ENCODE data around the gene ZNF469.

The ZNF469 gene

GRCh38 chr16:88378836-88379693 is 3.7 kb upstream of the ZNF469 start:
- no peak for DNase-seq (ENCODE audit: low read depth)

- no peak for DNase-seq (ENCODE audit: low read depth)
Measured at GRCh38 chr16:88379694-88380040, 3.1 kb upstream of the ZNF469 start.

- DNase-seq (ENCODE audit: low read depth) = no peak
Measured at GRCh38 chr16:88380099-88380498, 2.7 kb upstream of the ZNF469 start.

- no peak for DNase-seq (ENCODE audit: low read depth)
Measured at GRCh38 chr16:88380619-88381018, 2.1 kb upstream of the ZNF469 start.

- DNase-seq (ENCODE audit: low read depth) = no peak
Measured at GRCh38 chr16:88381820-88382451, 823 bp upstream of the ZNF469 start.

- DNase-seq (ENCODE audit: low read depth) = peak; percentile 56
Measured at GRCh38 chr16:88383401-88384221, 852 bp downstream of the ZNF469 start.

- DNase-seq (ENCODE audit: low read depth) = no peak
Measured at GRCh38 chr16:88384222-88385111, 1.7 kb downstream of the ZNF469 start.

GRCh38 chr16:88385112-88385594 is 2.4 kb downstream of the ZNF469 start:
- DNase-seq (ENCODE audit: low read depth) = no peak

- DNase-seq (ENCODE audit: low read depth) = no peak
Measured at GRCh38 chr16:88385831-88386815, 3.4 kb downstream of the ZNF469 start.

GRCh38 chr16:88387180-88387765 is 4.5 kb downstream of the ZNF469 start:
- DNase-seq (ENCODE audit: low read depth) = no peak

GRCh38 chr16:88387941-88388627 is 5.3 kb downstream of the ZNF469 start:
- peak; percentile 24 for DNase-seq (ENCODE audit: low read depth)

- no peak for DNase-seq (ENCODE audit: low read depth)
Measured at GRCh38 chr16:88389191-88389590, 6.4 kb downstream of the ZNF469 start.

GRCh38 chr16:88389621-88390160 is 6.9 kb downstream of the ZNF469 start:
- DNase-seq (ENCODE audit: low read depth) = no peak

GRCh38 chr16:88390265-88390664 is 7.5 kb downstream of the ZNF469 start:
- no peak for DNase-seq (ENCODE audit: low read depth)

GRCh38 chr16:88390735-88391134 is 8.0 kb downstream of the ZNF469 start:
- no peak for DNase-seq (ENCODE audit: low read depth)

GRCh38 chr16:88391144-88391850 is 8.5 kb downstream of the ZNF469 start:
- DNase-seq (ENCODE audit: low read depth) = no peak

GRCh38 chr16:88392111-88392510 is 9.4 kb downstream of the ZNF469 start:
- DNase-seq (ENCODE audit: low read depth) = no peak

GRCh38 chr16:88392616-88393015 is 9.9 kb downstream of the ZNF469 start:
- DNase-seq (ENCODE audit: low read depth) = no peak
